Medulla oblongata (tissue), 1 donor: ENCODE results near the gene FGFRL1.

Source experiments
- DNase-seq: peaks from one replicate; pipeline ENCODE4 v3.0.0-alpha.2; 2015; ENCODE audit errors: extremely low spot score

FGFRL1 gene

GRCh38 chr4:1006856-1007255 lies 4.6 kb upstream of the FGFRL1 start:
- no peak for DNase-seq

DNA sequence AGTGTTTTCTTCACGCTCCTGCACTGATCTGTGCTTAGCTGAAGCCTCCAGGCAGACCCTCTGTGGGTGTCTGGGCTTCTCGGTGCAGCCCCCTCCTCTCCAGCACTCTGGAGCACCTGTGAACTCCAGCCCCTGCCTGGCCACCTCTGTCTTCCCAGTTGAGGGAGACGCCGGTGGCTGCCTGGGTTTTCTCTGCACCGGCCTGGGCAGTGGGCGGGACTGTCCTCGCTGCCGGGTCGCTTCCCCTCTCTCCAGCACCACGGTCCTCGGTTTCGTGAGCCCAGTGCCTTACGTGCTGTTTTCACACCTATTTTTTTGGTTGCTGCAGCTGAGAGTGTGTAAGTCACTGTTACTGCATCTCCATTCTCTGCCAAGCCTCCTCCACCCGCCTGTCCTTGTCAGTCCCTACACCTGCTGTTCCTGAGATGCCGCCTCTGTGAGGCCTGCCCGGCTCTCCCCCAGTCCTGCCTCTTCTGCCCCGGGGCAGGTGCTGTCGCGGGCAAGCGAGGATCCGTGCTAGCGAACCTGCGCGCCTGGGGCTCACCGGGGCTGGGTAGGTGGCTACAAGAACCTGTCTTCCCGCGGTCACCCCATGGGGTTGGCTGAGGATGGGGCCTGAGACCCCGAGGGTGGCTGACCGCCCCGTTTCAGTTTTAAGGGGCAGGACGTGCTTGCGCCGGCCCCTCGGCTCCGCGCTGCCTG lies 2.4 kb upstream of the FGFRL1 start:
- DNase-seq, result no peak

GRCh38 chr4:1009542-1010394 lies 1.7 kb upstream of the FGFRL1 start:
- peak; percentile 62 for DNase-seq

- DNase-seq, result no peak
Measured at GRCh38 chr4:1010395-1011021, 918 bp upstream of the FGFRL1 start.

DNA sequence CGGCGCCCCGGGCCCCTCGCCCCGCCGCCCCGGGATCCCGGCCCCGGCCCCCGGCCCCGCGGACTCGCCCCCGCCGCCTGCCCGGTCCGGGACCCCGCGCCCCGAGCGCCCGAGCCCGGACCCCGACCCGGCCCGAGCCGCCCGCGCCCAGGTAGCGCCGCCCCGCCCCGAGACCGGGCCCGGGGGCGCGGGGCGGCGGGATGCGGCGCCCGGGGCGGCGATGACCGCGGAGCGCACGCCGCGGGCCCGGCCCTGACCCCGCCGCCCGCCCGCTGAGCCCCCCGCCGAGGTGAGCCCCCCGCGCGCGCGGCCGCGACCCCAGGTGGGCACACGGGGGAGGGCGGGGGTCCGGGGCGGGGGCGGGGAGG lies 224 bp downstream of the FGFRL1 start:
- DNase-seq, result no peak

- no peak for DNase-seq
Measured at GRCh38 chr4:1012034-1012739, 761 bp downstream of the FGFRL1 start.

- DNase-seq, result no peak
Measured at GRCh38 chr4:1013225-1014073, 2.0 kb downstream of the FGFRL1 start.

GRCh38 chr4:1014291-1015167 lies 3.1 kb downstream of the FGFRL1 start:
- DNase-seq, result peak; percentile 92

DNA sequence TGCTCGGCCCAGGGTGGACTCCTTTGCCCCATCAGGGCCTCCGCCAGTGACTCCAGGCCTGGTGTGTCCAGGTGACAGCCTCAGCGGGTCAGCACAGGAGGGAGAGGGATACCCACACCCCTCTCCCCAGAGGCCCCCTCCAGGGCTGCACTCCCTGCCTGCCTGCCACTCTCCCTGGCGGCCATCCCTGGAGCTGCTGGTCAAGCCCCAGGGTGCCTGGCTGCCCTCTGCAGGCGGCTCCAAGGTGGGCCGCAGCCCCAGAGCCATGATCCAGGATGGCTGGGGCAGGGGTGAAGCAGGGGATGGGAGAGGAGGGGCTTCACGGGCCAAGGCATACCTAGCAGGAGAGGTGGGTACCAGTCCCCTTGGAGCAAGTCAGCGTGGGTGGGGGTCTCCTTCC lies 3.8 kb downstream of the FGFRL1 start:
- DNase-seq, result peak; percentile 37

GRCh38 chr4:1015746-1016145 lies 4.3 kb downstream of the FGFRL1 start:
- no peak for DNase-seq

DNA sequence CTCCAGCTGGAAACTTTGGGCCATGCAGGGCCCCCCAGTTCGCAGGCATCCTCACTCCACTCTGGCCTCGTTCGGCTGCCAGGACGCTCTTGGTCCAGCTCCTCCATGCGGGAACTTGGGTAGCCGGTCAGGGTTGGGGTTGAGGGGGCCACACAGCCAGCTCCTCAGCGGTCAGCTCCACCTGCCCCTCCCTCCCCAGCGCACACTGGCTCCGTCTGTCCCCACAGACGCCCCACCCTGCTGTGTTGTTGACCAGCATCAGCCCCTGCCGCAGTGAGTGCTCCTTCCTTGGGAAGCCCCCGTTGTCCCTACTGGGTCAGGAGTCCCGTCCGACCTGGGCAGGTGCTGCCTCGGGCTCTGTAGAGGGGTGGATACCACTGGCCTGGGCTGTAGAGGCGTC lies 5.8 kb downstream of the FGFRL1 start:
- no peak for DNase-seq

GRCh38 chr4:1017706-1018105 lies 6.3 kb downstream of the FGFRL1 start:
- DNase-seq, result no peak

GRCh38 chr4:1018147-1019020 lies 7.0 kb downstream of the FGFRL1 start:
- DNase-seq, result no peak

- DNase-seq, result no peak
Measured at GRCh38 chr4:1019320-1019719, 7.9 kb downstream of the FGFRL1 start.

DNA sequence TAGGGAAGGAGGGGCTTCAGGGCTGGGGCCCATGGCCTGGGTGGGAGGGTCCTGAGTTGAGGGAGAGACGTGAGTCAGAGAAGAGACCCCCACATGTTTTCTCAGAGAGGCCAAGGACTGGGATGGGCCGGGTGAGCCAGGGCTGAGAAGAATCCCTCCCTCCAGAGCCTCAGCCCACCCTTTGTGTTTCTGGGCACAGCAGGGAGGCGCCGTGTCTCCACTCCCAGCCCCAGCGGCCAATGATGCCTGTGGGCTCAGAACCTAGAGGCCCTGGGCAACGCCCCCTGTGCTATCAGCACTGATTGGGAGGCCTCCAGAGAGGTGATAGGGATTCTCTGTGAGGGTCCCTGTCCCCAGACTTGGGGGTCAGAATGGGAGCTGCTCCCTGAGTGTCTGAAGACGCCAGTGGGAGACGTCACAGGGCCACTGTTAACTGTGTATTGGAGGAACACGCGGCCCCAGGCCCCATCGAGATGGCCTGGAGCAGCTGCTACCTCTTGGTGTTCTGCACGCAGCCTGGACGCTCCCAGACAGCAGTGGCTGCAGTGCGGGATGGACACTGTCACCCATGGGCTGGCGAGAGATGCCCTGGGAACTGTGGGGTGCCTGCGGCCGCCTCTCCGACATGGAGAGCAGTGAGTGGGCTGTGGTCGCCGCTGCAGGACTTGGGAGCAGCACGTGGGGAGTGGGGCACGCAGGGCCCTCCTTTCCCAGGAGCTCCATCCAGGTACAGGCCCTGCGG lies 8.5 kb downstream of the FGFRL1 start:
- no peak for DNase-seq

DNA sequence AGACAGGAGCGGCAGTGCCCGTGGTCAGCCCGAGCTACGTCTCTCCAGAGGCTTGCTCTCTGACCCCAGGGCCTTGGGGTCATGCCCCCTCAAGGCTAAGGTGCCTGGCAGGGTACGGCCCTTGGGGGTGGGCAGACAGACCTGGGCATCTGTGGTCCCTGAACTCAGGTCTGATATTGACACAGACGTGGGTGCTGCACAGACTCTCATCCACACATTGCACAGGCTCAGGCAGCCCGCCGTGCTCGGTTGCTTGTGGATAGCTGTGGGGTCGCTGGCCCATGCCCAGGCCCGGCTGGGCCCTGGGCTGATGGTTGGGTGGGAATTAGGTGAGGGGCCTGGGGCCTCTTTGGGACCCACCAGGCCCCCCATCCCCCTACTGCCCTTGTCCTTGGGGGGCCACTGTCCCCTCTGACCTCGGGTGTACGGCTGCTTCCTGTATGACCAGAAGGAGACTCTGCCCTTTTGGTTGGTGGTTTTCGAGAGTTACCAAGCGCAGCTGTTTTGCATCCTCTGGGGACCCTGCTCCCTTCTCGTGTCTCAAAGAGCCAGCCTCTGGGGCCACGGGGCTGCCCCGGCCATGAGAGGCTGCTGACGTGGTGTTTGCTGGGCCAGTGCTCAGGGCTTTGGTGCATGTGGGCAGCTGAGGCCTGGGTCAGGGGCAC lies 10.1 kb downstream of the FGFRL1 start:
- no peak for DNase-seq

DNA sequence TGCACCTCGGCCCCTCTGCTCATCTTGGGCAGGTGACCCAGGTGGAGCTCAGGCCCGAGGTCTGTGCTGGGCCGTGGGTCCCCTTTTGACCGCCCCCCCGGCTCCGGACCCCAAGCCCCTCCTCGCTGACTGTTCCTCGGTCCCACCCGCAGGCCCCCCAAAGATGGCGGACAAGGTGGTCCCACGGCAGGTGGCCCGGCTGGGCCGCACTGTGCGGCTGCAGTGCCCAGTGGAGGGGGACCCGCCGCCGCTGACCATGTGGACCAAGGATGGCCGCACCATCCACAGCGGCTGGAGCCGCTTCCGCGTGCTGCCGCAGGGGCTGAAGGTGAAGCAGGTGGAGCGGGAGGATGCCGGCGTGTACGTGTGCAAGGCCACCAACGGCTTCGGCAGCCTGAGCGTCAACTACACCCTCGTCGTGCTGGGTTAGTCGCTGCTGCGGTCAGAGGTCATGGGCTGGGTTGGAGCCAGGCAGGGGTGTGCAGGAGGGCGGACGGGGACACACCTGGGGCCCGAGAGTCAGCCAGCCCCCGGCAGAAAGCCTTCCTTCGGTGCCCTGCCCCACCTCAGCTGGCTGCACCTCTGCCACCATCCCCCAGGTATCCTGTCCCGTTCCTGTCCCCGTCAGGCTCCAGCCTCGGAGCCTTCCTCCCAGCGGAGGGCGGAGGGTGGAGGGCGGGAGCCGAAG lies 10.8 kb downstream of the FGFRL1 start:
- no peak for DNase-seq

- DNase-seq, result no peak
Measured at GRCh38 chr4:1022739-1023066, 11.3 kb downstream of the FGFRL1 start.
